ENCODE measurements around the gene CEP104.
"Not testable (repeated sequence)": the region's sequence is repeated elsewhere in the genome, so short reads cannot be mapped to it uniquely, and the experiment has no call there.

The CEP104 gene

GRCh38 chr1:3817821-3818597, 39.0 kb downstream of the CEP104 start:
- peaks cover 11% of the 10 kb centered on the region for H3K36me3 Mint-ChIP-seq (ENCODE audit: low read depth)
- no peak overlapping the region for H3K27ac Mint-ChIP-seq
- H3K27me3 Mint-ChIP-seq (ENCODE audit: low read depth), result no peaks in the 10 kb centered on the region
- no peaks in the 10 kb centered on the region for H3K9me3 Mint-ChIP-seq
- no peaks in the 10 kb centered on the region for H3K4me1 Mint-ChIP-seq (ENCODE audit: low read depth)
- H3K4me3 Mint-ChIP-seq, result no peak overlapping the region

GRCh38 chr1:3817138-3817740, 39.8 kb downstream of the CEP104 start:
- Mint-ChIP-seq H3K27me3 (ENCODE audit: low read depth) (no peaks in the 10 kb centered on the region), H3K27ac (no peak overlapping the region), H3K4me3 (no peak overlapping the region), H3K9me3 (no peaks in the 10 kb centered on the region), H3K36me3 (ENCODE audit: low read depth) (peaks cover 11% of the 10 kb centered on the region), H3K4me1 (ENCODE audit: low read depth) (no peaks in the 10 kb centered on the region)

GRCh38 chr1:3816331-3817137, 40.5 kb downstream of the CEP104 start:
- H3K4me3 Mint-ChIP-seq, result no peak overlapping the region
- no peaks in the 10 kb centered on the region for H3K9me3 Mint-ChIP-seq
- H3K4me1 Mint-ChIP-seq (ENCODE audit: low read depth), result no peaks in the 10 kb centered on the region
- H3K27me3 Mint-ChIP-seq (ENCODE audit: low read depth), result no peaks in the 10 kb centered on the region
- no peak overlapping the region for H3K27ac Mint-ChIP-seq
- peaks cover 8% of the 10 kb centered on the region for H3K36me3 Mint-ChIP-seq (ENCODE audit: low read depth)

GRCh38 chr1:3814771-3815561, 42.0 kb downstream of the CEP104 start:
- Mint-ChIP-seq H3K27ac (no peak overlapping the region), H3K4me1 (ENCODE audit: low read depth) (no peaks in the 10 kb centered on the region), H3K9me3 (no peaks in the 10 kb centered on the region), H3K4me3 (no peak overlapping the region), H3K27me3 (ENCODE audit: low read depth) (no peaks in the 10 kb centered on the region), H3K36me3 (ENCODE audit: low read depth) (peaks cover 4% of the 10 kb centered on the region)

- Mint-ChIP-seq H3K36me3 (ENCODE audit: low read depth) (peaks cover 2% of the 10 kb centered on the region), H3K4me3 (no peak overlapping the region), H3K27me3 (ENCODE audit: low read depth) (no peaks in the 10 kb centered on the region), H3K4me1 (ENCODE audit: low read depth) (no peaks in the 10 kb centered on the region), H3K9me3 (no peaks in the 10 kb centered on the region), H3K27ac (no peak overlapping the region)
Observed at GRCh38 chr1:3814065-3814464, 42.9 kb downstream of the CEP104 start.

GRCh38 chr1:3811595-3811911, 45.5 kb downstream of the CEP104 start:
- H3K27me3 Mint-ChIP-seq (ENCODE audit: low read depth), result no peaks in the 10 kb centered on the region
- no peak overlapping the region for H3K27ac Mint-ChIP-seq
- no peaks in the 10 kb centered on the region for H3K9me3 Mint-ChIP-seq
- no peak overlapping the region for H3K4me3 Mint-ChIP-seq
- no peaks in the 10 kb centered on the region for H3K4me1 Mint-ChIP-seq (ENCODE audit: low read depth)
- no peaks in the 10 kb centered on the region for H3K36me3 Mint-ChIP-seq (ENCODE audit: low read depth)

- H3K4me1 Mint-ChIP-seq (ENCODE audit: low read depth); H3K9me3 Mint-ChIP-seq; H3K27me3 Mint-ChIP-seq (ENCODE audit: low read depth); H3K36me3 Mint-ChIP-seq (ENCODE audit: low read depth); H3K27ac Mint-ChIP-seq; H3K4me3 Mint-ChIP-seq: not testable (repeated sequence)
Observed at GRCh38 chr1:3810149-3810761, 46.8 kb downstream of the CEP104 start.

GRCh38 chr1:3809680-3810079, 47.3 kb downstream of the CEP104 start:
- Mint-ChIP-seq H3K4me1 (ENCODE audit: low read depth) (no peaks in the 10 kb centered on the region), H3K27me3 (ENCODE audit: low read depth) (no peaks in the 10 kb centered on the region), H3K4me3 (no peak overlapping the region), H3K27ac (no peak overlapping the region), H3K9me3 (no peaks in the 10 kb centered on the region), H3K36me3 (ENCODE audit: low read depth) (no peaks in the 10 kb centered on the region)

GRCh38 chr1:3807769-3808168, 49.2 kb downstream of the CEP104 start:
- no peaks in the 10 kb centered on the region for H3K9me3 Mint-ChIP-seq
- no peaks in the 10 kb centered on the region for H3K36me3 Mint-ChIP-seq (ENCODE audit: low read depth)
- no peak overlapping the region for H3K4me3 Mint-ChIP-seq
- H3K4me1 Mint-ChIP-seq (ENCODE audit: low read depth), result no peaks in the 10 kb centered on the region
- peaks cover 5% of the 10 kb centered on the region for H3K27me3 Mint-ChIP-seq (ENCODE audit: low read depth)
- no peak overlapping the region for H3K27ac Mint-ChIP-seq

- Mint-ChIP-seq H3K27ac (no peak overlapping the region), H3K27me3 (ENCODE audit: low read depth) (peaks cover 9% of the 10 kb centered on the region), H3K36me3 (ENCODE audit: low read depth) (no peaks in the 10 kb centered on the region), H3K4me3 (no peak overlapping the region), H3K4me1 (ENCODE audit: low read depth) (peaks cover 4% of the 10 kb centered on the region), H3K9me3 (no peaks in the 10 kb centered on the region)
Observed at GRCh38 chr1:3805038-3805437, 52.0 kb downstream of the CEP104 start.

- not testable (repeated sequence) for H3K4me1 Mint-ChIP-seq (ENCODE audit: low read depth); H3K9me3 Mint-ChIP-seq; H3K27me3 Mint-ChIP-seq (ENCODE audit: low read depth); H3K36me3 Mint-ChIP-seq (ENCODE audit: low read depth); H3K4me3 Mint-ChIP-seq; H3K27ac Mint-ChIP-seq
Observed at GRCh38 chr1:3804627-3804944, 52.4 kb downstream of the CEP104 start.

GRCh38 chr1:3803905-3804626, 52.9 kb downstream of the CEP104 start:
- no peaks in the 10 kb centered on the region for H3K9me3 Mint-ChIP-seq
- H3K27ac Mint-ChIP-seq, result no peak overlapping the region
- no peak overlapping the region for H3K4me3 Mint-ChIP-seq
- peaks cover 4% of the 10 kb centered on the region for H3K4me1 Mint-ChIP-seq (ENCODE audit: low read depth)
- no peaks in the 10 kb centered on the region for H3K36me3 Mint-ChIP-seq (ENCODE audit: low read depth)
- peaks cover 9% of the 10 kb centered on the region for H3K27me3 Mint-ChIP-seq (ENCODE audit: low read depth)

- not testable (repeated sequence) for H3K4me3 Mint-ChIP-seq; H3K9me3 Mint-ChIP-seq; H3K36me3 Mint-ChIP-seq (ENCODE audit: low read depth); H3K27me3 Mint-ChIP-seq (ENCODE audit: low read depth); H3K27ac Mint-ChIP-seq
- peaks cover 12% of the 10 kb centered on the region for H3K4me1 Mint-ChIP-seq (ENCODE audit: low read depth)
Observed at GRCh38 chr1:3800795-3801194, 56.2 kb downstream of the CEP104 start.

All from T-helper 1 cell treated with Interleukin-12 subunit alpha and Interleukin-12 subunit beta and Interleukin-4 antibody, amounts not matched to agents 30 μg/mL and 1 μg/mL, for 36 hours (primary cell).